IMR-90 (cell line): ENCODE results near the gene NOL6. TPM values are rescaled to one million over a fixed set of nuclear protein-coding genes. Genes with fewer than 3 reads are reported as not detected.

Experiments used
- ATAC-seq: fragments of 200-7000 bp; cut with Tn5 transposase; 2 replicates; pipeline ENCODE4 v1.9.1; 2020; ENCODE audit warnings: low read depth, mild to moderate bottlenecking, moderate library complexity
- BruUV-seq: library from RNA; stranded (reverse); fragments of 400-500 nt; replicated peaks from 2 replicates; lab custom pipeline; 2021; lab: Mats Ljungman, UMichigan
- CTCF ChIA-PET: fragments of 300-600 bp; formaldehyde crosslinking; extraction: SDS; loops from one replicate; lab custom pipeline; 2021; ENCODE audit warnings: antibody characterized with exemption; lab: Yijun Ruan, JAX
- POLR2A ChIA-PET: fragments of 300-600 bp; sonication (Branson Sonifier 250); formaldehyde crosslinking; loops from one replicate; lab custom pipeline; 2022; ENCODE audit warnings: antibody characterized with exemption; ENCODE audit not compliant: unreplicated experiment; lab: Charles Lee
- DNase-seq: peaks from one replicate; pipeline ENCODE4 v3.0.0; 2013
- H2AFZ ChIP-seq: replicated peaks from 2 replicates; pipeline ENCODE3; 2013; ENCODE audit warnings: low read length, mild to moderate bottlenecking; ENCODE audit not compliant: poor library complexity
- H2AK5ac ChIP-seq: 2 replicates; pipeline ENCODE4 v1.6.1; 2013; ENCODE audit warnings: low read depth, low read length, inconsistent platforms
- H2AK9ac ChIP-seq: replicated peaks from 2 replicates; pipeline ENCODE3; 2013; ENCODE audit warnings: mild to moderate bottlenecking, low read depth, low read length, moderate library complexity; ENCODE audit not compliant: poor library complexity
- H2BK120ac ChIP-seq: 2 replicates; pipeline ENCODE4 v1.6.1; 2013; ENCODE audit warnings: low read depth, low read length, inconsistent platforms
- H2BK15ac ChIP-seq: 3 replicates; pipeline ENCODE4 v1.6.1; 2013; ENCODE audit warnings: low read depth, low read length, inconsistent platforms
- H2BK20ac ChIP-seq: 2 replicates; pipeline ENCODE4 v1.6.1; 2013; ENCODE audit warnings: low read depth, mild to moderate bottlenecking, inconsistent platforms, low read length, moderate library complexity
- H2BK5ac ChIP-seq: 2 replicates; pipeline ENCODE4 v1.6.1; 2013; ENCODE audit warnings: mild to moderate bottlenecking, low read depth, low read length, inconsistent platforms; ENCODE audit not compliant: poor library complexity, severe bottlenecking
- H3K14ac ChIP-seq: replicated peaks from 2 replicates; pipeline ENCODE4 v1.6.1; 2013; ENCODE audit warnings: low read depth, low read length, inconsistent platforms
- H3K18ac ChIP-seq: 2 replicates; pipeline ENCODE4 v1.6.1; 2013; ENCODE audit warnings: low read depth, low read length, control low read depth
- H3K23ac ChIP-seq: 2 replicates; pipeline ENCODE4 v1.6.1; 2013; ENCODE audit warnings: low read depth, low read length, inconsistent platforms
- H3K27ac ChIP-seq: 2 replicates; pipeline ENCODE4 v1.5.1; 2013; ENCODE audit warnings: mild to moderate bottlenecking, control low read depth, low read length; ENCODE audit not compliant: insufficient read depth
- H3K27me3 ChIP-seq: 2 replicates; pipeline ENCODE4 v1.6.1; 2013; ENCODE audit warnings: low read length; ENCODE audit not compliant: control insufficient read depth, insufficient read depth
- H3K36me3 ChIP-seq: 2 replicates; pipeline ENCODE4 v1.6.1; 2013; ENCODE audit warnings: low read length, mixed read lengths; ENCODE audit not compliant: control insufficient read depth, insufficient read depth
- H3K4ac ChIP-seq: 2 replicates; pipeline ENCODE4 v1.6.1; 2013; ENCODE audit warnings: low read depth, low read length, inconsistent platforms
- H3K4me1 ChIP-seq: 2 replicates; pipeline ENCODE4 v1.6.1; 2013; ENCODE audit warnings: low read length, mixed read lengths; ENCODE audit not compliant: control insufficient read depth, insufficient read depth
- H3K4me2 ChIP-seq: 2 replicates; pipeline ENCODE4 v1.6.1; 2013; ENCODE audit warnings: low read depth, mild to moderate bottlenecking, control low read depth, low read length, moderate library complexity
- H3K4me3 ChIP-seq: 2 replicates; pipeline ENCODE4 v1.5.1; 2013; ENCODE audit warnings: low read depth, mild to moderate bottlenecking, control low read depth, low read length, moderate library complexity; ENCODE audit not compliant: insufficient read depth
- H3K56ac ChIP-seq: 2 replicates; pipeline ENCODE4 v1.6.1; 2013; ENCODE audit warnings: low read length, inconsistent platforms; ENCODE audit not compliant: insufficient read depth; ENCODE audit errors: extremely low read depth
- H3K79me1 ChIP-seq, 2 experiments: 2 replicates each; pipeline ENCODE4 v1.6.1; 2013; ENCODE audit warnings: low read length in 2 of 2, inconsistent platforms in 1 of 2, low read depth in 1 of 2
- H3K9ac ChIP-seq: 2 replicates; pipeline ENCODE4 v1.6.1; 2013; ENCODE audit warnings: low read depth, low read length, control low read depth
- H3K9me1 ChIP-seq: 2 replicates; pipeline ENCODE4 v1.6.1; 2013; ENCODE audit warnings: low read length, inconsistent platforms; ENCODE audit not compliant: insufficient read depth
- H3K9me3 ChIP-seq: 2 replicates; pipeline ENCODE4 v1.6.1; 2013; ENCODE audit warnings: low read length; ENCODE audit not compliant: control insufficient read depth, insufficient read depth
- H4K20me1 ChIP-seq: 2 replicates; pipeline ENCODE4 v1.6.1; 2013; ENCODE audit warnings: low read length, inconsistent platforms; ENCODE audit not compliant: insufficient read depth
- H4K5ac ChIP-seq: 2 replicates; pipeline ENCODE4 v1.6.1; 2013; ENCODE audit warnings: mild to moderate bottlenecking, low read depth, low read length, control low read depth
- H4K8ac ChIP-seq, 2 experiments: 2 replicates each; pipeline ENCODE4 v1.6.1; 2013; ENCODE audit warnings: low read depth in 2 of 2, low read length in 2 of 2, control low read depth in 1 of 2, inconsistent platforms in 1 of 2
- H4K91ac ChIP-seq: 2 replicates; pipeline ENCODE4 v1.6.1; 2013; ENCODE audit warnings: low read depth, low read length, inconsistent platforms; ENCODE audit not compliant: insufficient read depth
- BHLHE40 ChIP-seq: fragments of 150-350 bp; IDR thresholded peaks from 2 replicates; pipeline ENCODE4 v1.6.1; 2016; ENCODE audit warnings: mild to moderate bottlenecking, low read depth, low read length
- CEBPB ChIP-seq: IDR thresholded peaks from 2 replicates; pipeline ENCODE4 v1.6.1; 2012; ENCODE audit warnings: low read depth, low read length, improper control_type of control experiment
- CHD1 ChIP-seq: IDR thresholded peaks from 2 replicates; pipeline ENCODE4 v1.6.1; 2012; ENCODE audit warnings: low read depth, low read length, improper control_type of control experiment
- FOS ChIP-seq: fragments of 150-350 bp; IDR thresholded peaks from 2 replicates; pipeline ENCODE4 v1.6.1; 2016; ENCODE audit warnings: low read depth, low read length
- MAFK ChIP-seq: IDR thresholded peaks from 2 replicates; pipeline ENCODE4 v1.6.1; 2012; ENCODE audit warnings: low read depth, low read length, improper control_type of control experiment
- MAZ ChIP-seq: IDR thresholded peaks from 2 replicates; pipeline ENCODE4 v1.6.1; 2012; ENCODE audit warnings: low read depth, mild to moderate bottlenecking, low read length, improper control_type of control experiment, moderate library complexity, borderline replicate concordance
- MXI1 ChIP-seq: IDR thresholded peaks from 2 replicates; pipeline ENCODE4 v1.6.1; 2012; ENCODE audit warnings: low read depth, mild to moderate bottlenecking, low read length, moderate library complexity, borderline replicate concordance
- NFE2L2 ChIP-seq: fragments of 150-350 bp; IDR thresholded peaks from 2 replicates; pipeline ENCODE4 v1.6.1; 2016; ENCODE audit warnings: low read depth, mild to moderate bottlenecking, low read length
- POLR2A ChIP-seq: IDR thresholded peaks from 2 replicates; pipeline ENCODE4 v1.6.1; 2012; ENCODE audit warnings: mild to moderate bottlenecking, low read depth, low read length
- RAD21 ChIP-seq: IDR thresholded peaks from 2 replicates; pipeline ENCODE4 v1.6.1; 2012; ENCODE audit warnings: low read length, improper control_type of control experiment
- RFX5 ChIP-seq: IDR thresholded peaks from 2 replicates; pipeline ENCODE4 v1.8.0; 2012; ENCODE audit warnings: low read depth, mild to moderate bottlenecking, low read length, moderate library complexity
- SMC3 ChIP-seq: fragments of 150-350 bp; IDR thresholded peaks from 2 replicates; pipeline ENCODE4 v1.6.1; 2016; ENCODE audit warnings: low read depth, mild to moderate bottlenecking, antibody characterized with exemption, low read length, moderate library complexity
- WGBS, 2 experiments: methylation state at CpG; one replicate each; pipeline versions ENCODE4 v1.1.5 to v1.1.7; 2013; ENCODE audit warnings: missing lambda C conversion rate in 2 of 2; ENCODE audit not compliant: insufficient read length in 1 of 2; ENCODE audit errors: extremely low coverage in 2 of 2; 5-methylcytosine and 5-hydroxymethylcytosine counted together
- dilution Hi-C: fragments of 300-500 bp; cut with HindIII; formaldehyde crosslinking; loops from one replicate; pipeline ENCODE4 v1.14.3; 2018; ENCODE audit warnings: low sequenced_read_pairs; ENCODE audit not compliant: unreplicated experiment
- in situ Hi-C: fragments of 300-500 bp; cut with MboI; formaldehyde crosslinking; loops from 3 replicates; pipeline ENCODE4 v1.14.3; 2019; ENCODE audit warnings: low sequenced_read_pairs, inconsistent platforms, mixed read lengths
- intact Hi-C: fragments of 100-400 bp; cut with micrococcal nuclease; formaldehyde crosslinking; loops from 2 replicates; pipeline ENCODE4 v1.10.0; 2022
- polyA plus RNA-seq, 3 experiments: library from polyadenylated mRNA; depleted of rRNA; stranded (reverse); fragments of >200 nt; gene quantifications; 2 replicates each; pipeline ENCODE4 v1.2.3, GENCODE V29; 2012; ENCODE audit warnings: low replicate concordance in 1 of 3
- total RNA-seq: library from RNA; depleted of rRNA; stranded (reverse); fragments of >200 nt; gene quantifications from 2 replicates; pipeline ENCODE4 v1.2.3, GENCODE V29; 2012
- TF ChIP-seq, protein P1 (sequence below): fragments of 150-350 bp; IDR thresholded peaks from 2 replicates; pipeline ENCODE4 v1.6.1; 2017; ENCODE audit warnings: mild to moderate bottlenecking, antibody characterized with exemption, low read length, low read depth
- TF ChIP-seq, protein P2 (sequence below): fragments of 150-350 bp; IDR thresholded peaks from 2 replicates; pipeline ENCODE4 v1.6.1; 2016; ENCODE audit warnings: low read depth, mild to moderate bottlenecking, low read length, moderate library complexity, borderline replicate concordance

The NOL6 gene
- total and polyA plus RNA-seq, 2 of the 4 experiments (the other 2 are of a cell fraction): 47.3 to 71.7 TPM

DNA sequence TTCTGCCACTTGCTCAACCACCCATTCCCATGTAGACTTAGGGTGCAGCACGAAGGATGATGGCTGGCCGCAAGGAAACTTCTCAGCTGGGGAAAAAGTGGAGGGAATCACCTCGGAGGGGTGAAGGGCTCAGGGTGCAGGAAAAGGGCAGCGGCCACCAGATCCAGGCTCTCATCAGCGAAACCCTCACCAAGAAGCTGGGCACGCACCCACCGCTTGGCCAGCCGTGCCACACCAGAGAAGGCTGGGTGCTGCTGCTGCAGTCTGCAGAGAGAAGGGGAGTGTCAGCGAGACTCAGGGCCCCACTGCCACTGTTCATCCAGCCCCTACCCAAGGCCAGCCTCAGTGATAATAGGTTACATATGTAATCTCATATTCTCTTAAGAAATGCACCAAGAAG is 8.6 kb downstream of the NOL6 start:
- H4K8ac ChIP-seq: no peak overlapping the region
- peaks cover 92% of the 10 kb centered on the region for H3K36me3 ChIP-seq

More for the DNA sequence above, 8.6 kb downstream of the NOL6 start:
- Histone ChIP-seq H4K5ac (no peak overlapping the region), H3K14ac (no peak overlapping the region), H2BK120ac (no peak overlapping the region), H3K79me1 (peaks cover 0 to 14% of the 10 kb centered on the region in 2 experiments; a peak in 1 of 4 replicates), H4K91ac (no peak overlapping the region), H3K23ac (no peak overlapping the region), H3K4me2 (no peak overlapping the region), H3K27me3 (no peaks in the 10 kb centered on the region), H3K4me1 (no peaks in the 10 kb centered on the region), H3K56ac (no peak overlapping the region), H4K20me1 (peaks cover 10% of the 10 kb centered on the region), H2BK20ac (no peak overlapping the region), H3K18ac (no peak overlapping the region), H2AFZ (no peak overlapping the region), H3K4me3 (no peak overlapping the region), H2BK15ac (no peak overlapping the region), H3K9ac (no peak overlapping the region), H3K4ac (no peak overlapping the region), H2AK9ac (no peak overlapping the region), H3K9me1 (peaks cover 2% of the 10 kb centered on the region; the same call in 1 of the 2 replicates), H2BK5ac (no peak overlapping the region), H2AK5ac (no peak overlapping the region), H3K9me3 (no peaks in the 10 kb centered on the region), H3K27ac (no peak overlapping the region)
- no TSS peak for BruUV-seq
- in situ Hi-C loops: loop anchor here (5.0 kb wide), 2 partner anchors 93 to 173 kb away; partner anchors contain the start of gene NFX1
- TF ChIP-seq MAZ (no peak), BHLHE40 (no peak), NFE2L2 (no peak), POLR2A (no peak), MXI1 (no peak), RAD21 (no peak), RFX5 (no peak), CEBPB (no peak), FOS (no peak), SMC3 (no peak), MAFK (no peak), CHD1 (no peak)
- TF ChIP-seq, protein P1, sequence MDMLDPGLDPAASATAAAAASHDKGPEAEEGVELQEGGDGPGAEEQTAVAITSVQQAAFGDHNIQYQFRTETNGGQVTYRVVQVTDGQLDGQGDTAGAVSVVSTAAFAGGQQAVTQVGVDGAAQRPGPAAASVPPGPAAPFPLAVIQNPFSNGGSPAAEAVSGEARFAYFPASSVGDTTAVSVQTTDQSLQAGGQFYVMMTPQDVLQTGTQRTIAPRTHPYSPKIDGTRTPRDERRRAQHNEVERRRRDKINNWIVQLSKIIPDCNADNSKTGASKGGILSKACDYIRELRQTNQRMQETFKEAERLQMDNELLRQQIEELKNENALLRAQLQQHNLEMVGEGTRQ: no peak
- TF ChIP-seq, protein P2, sequence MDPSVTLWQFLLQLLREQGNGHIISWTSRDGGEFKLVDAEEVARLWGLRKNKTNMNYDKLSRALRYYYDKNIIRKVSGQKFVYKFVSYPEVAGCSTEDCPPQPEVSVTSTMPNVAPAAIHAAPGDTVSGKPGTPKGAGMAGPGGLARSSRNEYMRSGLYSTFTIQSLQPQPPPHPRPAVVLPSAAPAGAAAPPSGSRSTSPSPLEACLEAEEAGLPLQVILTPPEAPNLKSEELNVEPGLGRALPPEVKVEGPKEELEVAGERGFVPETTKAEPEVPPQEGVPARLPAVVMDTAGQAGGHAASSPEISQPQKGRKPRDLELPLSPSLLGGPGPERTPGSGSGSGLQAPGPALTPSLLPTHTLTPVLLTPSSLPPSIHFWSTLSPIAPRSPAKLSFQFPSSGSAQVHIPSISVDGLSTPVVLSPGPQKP: no peak
- POLR2A ChIA-PET: interaction anchor here (0.6 kb wide), 1 partner anchor 372 kb away, joined by 14 read pairs; no protein-coding TSS in a partner anchor
- CTCF ChIA-PET: no interaction called here
- 100% methylated on average over 2 of the region's 9 CpGs; no CpG with 5 or more reads in 1 of the 2 experiments for WGBS, 2 experiments
- dilution Hi-C loops: loop anchor here (25.0 kb wide), 1 partner anchor 178 kb away; the partner anchor contains the start of gene NFX1
- ATAC-seq (no peak), DNase-seq (no peak)
- intact Hi-C loops: no loop called here
